Fibroblast of skin of scalp (primary cell): ENCODE results near the gene SCAPER.
"Not testable (repeated sequence)": the region's sequence is repeated elsewhere in the genome, so short reads cannot be mapped to it uniquely, and the experiment has no call there.

ENCODE experiments used
- DNase-seq: peaks from one replicate; pipeline ENCODE4 v3.0.0-alpha.2; 2013

SCAPER gene

DNA sequence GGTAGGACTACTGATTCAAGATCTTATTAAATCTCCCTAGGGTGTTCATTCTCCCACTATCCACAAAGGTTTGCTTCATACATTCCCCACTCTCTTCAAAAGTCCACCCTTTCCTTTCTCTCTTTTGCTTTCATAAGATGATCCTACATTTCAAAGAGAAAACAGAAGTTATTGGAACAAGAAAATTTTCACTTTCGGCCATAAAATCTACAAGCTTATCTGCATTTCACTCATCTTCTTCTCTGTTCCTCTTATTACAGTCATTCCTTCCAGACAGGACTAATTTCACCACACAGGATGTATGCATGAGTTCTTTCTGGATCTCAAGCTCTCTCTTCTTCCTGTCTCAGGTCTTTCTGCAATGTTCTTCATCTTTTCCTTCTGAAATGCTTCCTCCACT lies 329.9 kb downstream of the SCAPER start:
- DNase-seq = no peak

DNA sequence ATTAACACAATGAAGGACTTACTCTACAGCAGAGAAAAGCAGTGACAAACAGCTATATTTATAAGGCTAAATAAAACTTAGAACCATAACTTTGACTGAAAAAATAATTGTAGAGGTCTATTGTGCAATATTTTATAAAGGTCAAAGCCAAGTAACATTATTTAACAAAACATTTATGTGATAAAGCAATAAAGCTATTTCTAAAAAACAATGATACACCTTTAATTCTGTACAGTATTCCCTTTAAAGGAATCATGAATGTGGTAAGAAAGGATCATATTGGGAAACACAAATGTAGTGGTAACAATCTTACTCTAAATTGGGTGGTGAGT lies 332.2 kb downstream of the SCAPER start:
- no peak for DNase-seq

GRCh38 chr15:76566276-76566675 lies 338.9 kb downstream of the SCAPER start:
- no peak for DNase-seq

DNA sequence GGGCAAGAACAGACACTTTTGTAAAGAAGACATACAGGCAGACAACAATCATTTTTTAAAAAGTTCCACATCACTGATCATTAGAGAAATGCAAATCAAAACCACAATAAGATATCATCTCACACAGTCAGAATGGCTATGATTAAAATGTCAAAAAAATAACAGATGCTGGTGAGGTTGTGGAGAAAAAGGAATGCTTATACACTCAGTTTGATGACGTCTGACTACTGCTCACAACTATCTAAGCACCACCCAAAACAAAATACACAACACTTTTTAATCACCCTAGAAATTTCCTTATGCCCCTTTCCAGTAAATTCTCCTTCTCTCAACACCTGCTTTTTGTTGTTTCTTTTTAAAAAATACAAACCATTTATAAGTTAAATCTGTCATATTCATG lies 339.8 kb downstream of the SCAPER start:
- peak; percentile 12 for DNase-seq

DNA sequence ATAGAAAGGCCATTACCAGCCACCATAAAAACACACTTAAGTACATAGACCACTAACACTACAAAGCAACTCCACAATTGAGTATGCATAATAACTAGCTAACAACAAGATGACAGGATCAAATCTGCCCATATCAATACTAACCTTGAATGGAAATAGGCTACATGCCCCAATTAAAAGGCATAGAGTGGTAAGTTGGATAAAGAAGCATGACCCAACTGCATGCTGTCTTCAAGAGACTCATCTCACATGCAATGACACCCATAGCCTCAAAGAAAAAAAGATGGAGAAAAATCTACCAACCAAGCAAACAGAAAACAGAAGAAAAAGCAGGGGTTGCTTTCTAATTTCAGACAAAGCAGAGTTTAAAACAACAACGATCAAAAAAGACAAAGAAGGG lies 349.9 kb downstream of the SCAPER start:
- DNase-seq = no peak

DNA sequence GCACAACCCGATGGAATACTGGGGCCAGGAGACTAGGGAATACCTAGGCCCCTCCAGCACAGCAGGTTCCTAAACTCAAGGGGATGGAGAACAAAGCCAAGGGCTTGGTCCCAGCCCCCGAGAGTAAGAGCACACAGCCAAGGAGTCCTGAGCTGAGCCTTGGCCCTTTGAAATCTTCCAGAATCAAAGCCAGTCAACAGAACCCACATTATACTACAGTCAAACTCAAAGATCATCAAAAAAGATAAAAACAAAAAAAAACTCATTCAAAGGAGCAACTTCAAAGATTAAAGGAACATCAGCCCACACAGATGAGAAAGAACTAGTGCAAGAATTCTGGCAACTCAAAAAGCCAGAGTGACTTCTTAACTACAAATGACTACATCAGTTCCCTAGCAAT lies 351.6 kb downstream of the SCAPER start:
- DNase-seq = no peak

GRCh38 chr15:76553102-76553501 lies 352.0 kb downstream of the SCAPER start:
- DNase-seq = no peak

DNA sequence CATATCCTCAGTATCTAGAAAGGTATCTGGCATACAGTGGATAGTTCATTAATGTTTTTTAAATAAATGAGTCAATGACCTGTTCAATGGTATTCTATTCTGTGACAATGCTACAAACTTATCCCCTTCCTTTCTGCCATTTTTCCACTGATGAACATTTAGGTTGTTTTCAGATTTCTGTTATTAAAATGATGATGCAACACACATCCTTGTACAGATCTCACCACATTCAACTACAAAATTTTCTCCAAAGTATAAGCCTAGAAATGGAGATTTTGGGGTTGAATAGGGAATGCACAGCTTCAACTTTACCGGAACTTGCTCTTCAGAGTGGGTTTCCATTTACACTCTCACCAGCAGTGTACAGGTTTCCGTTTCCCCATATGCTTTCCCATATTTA lies 358.3 kb downstream of the SCAPER start:
- no peak for DNase-seq

- DNase-seq = no peak
These were observed 371.1 kb downstream of the SCAPER start for GRCh38 chr15:76533995-76534394.

DNA sequence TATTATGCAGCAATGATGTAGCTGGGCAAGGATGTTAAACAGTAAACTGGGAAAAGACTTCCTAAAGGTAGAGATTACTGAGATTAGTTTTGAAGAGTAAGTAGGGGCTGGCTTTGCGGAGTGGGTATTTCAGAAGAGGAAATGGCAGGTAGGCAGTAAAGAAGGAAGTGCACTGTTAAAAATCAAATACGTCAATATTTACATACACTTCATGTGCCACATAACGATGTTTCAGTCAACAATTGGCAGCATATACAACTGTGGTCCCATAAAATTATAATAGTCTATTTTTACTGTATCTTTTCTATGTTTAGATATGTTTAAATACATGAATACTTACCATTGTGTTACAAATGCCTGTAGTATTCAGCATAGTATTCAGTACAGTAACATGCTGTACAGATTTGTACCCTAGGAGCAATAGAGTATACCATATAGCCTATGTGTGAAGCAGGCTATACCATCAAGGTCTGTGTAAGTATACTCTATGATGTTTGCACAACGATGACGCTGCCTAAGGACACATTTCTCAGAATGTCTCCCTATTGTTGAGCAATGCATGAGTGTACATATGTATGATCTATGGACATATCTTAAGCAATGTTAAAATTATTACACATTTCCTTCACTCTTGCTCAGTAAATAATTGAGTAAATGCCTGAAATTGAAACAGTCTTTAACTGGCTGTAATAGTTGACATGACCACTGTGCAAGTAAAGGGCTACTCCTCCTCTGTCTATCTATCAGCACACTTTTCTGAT lies 371.9 kb downstream of the SCAPER start:
- no peak for DNase-seq

DNA sequence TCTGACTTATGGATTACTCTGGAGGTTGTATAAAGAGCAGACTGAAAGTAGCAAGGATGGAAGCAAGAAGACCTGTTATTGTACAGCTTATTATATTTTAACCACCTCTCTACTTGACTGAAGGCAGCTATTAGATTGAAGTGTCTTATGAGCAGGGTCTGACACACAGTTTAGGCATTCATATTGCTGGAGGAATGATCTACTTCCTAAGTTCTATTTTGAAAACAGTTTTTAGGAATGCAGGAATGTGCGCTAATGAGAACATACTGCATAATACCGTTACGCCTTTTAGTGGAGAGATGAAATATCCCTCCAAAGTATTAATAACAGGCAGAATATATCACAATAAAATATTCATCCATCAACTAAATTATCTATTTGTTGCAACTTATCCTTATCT lies 375.2 kb downstream of the SCAPER start:
- peak; percentile 51 for DNase-seq

DNA sequence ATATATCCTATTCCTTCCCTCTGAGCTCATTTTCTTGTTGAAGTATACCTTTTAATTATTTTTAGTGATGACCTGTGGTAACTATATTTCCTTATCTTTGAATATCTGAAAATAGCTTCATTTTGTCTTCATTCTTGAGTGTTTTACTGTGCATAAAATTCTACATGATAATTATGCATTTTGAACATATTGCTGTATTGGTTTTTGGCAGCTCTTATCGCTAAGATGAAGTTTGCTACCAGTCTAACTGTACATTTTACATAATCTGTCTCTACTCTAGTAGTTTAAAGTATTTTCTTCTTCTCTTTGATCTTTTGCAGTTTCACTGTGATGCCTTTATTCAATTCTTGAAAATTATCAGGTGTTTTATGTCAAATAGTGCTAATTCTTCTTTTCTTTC lies 379.0 kb downstream of the SCAPER start:
- no peak for DNase-seq

GRCh38 chr15:76517910-76518309 lies 387.2 kb downstream of the SCAPER start:
- peak; percentile 6 for DNase-seq

DNA sequence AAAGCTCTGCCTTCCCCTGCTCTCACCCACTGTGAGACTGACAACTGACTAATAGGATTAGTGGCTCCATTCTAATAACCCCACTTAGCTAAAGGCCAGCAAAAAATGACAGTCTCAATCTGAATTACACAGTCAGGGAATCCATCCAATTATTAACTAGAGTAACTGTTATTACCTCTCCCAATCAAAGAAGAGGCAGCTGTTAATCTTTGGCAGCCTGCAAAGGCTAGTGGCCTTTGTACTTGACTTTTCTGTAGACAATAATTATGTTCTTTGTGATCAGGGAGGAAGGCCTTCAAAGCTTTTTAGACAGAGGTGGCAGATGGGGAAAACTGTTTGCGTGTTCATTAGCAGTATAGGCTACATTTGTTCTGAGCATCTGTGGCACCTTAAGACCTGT lies 390.9 kb downstream of the SCAPER start:
- DNase-seq = no peak

GRCh38 chr15:76512971-76513370 lies 392.2 kb downstream of the SCAPER start:
- peak; percentile 7 for DNase-seq

DNA sequence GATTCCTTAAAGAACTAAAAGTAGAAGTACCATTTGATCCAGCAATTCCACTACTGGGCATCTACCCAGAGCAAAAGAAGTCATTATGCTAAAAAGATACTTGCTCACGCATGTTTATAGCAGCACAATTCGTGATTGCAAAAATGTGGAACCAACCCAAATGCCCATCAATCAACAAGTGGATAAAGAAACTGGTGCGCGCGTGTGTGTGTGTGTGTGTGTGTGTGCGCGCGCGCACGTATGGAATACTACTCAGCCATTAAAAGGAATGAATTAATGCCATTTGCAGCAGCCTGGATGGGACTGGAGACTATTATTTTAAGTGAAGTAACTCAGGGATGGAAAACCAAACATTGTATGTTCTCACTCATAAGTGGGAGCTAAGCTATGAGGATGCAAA lies 394.5 kb downstream of the SCAPER start:
- DNase-seq = not testable (repeated sequence)

- DNase-seq = no peak
These were observed 401.3 kb downstream of the SCAPER start for GRCh38 chr15:76503804-76504203.

DNA sequence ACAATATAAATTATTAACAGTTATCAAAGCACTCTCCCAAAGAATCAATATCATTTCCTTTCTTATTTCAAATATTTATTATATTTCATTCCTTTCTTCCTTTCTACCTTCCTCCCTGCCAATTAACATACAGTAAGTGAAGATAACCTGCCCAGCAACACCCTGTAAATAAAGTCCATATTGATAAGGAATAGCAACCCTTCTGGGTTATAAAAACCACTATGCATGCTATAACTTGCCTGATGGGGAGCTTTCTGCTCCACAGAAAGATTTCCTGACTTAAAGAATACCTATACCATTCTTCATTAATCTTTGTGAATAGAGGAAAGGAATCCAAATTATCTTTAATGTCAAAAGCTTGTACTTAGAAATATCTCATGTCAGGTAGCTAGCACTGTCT lies 402.0 kb downstream of the SCAPER start:
- no peak for DNase-seq

DNA sequence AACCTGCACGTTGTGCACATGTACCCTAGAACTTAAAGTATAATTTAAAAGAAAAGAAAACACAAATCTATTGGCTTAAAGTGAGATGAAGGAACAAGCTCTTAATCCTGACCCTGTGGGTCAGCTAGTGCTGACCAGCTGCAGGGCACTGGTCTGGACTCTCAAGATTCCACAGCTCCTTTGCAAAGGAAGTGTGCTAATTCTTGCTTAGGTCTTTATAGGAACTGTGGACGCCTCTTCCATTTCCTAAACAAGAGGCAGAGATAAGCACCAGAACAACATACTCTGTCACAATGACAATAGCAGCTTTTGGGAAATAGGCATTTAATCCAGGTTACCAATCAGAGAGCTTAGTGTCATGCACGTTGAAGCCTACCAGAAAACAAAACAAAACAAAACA lies 402.5 kb downstream of the SCAPER start:
- no peak for DNase-seq

DNA sequence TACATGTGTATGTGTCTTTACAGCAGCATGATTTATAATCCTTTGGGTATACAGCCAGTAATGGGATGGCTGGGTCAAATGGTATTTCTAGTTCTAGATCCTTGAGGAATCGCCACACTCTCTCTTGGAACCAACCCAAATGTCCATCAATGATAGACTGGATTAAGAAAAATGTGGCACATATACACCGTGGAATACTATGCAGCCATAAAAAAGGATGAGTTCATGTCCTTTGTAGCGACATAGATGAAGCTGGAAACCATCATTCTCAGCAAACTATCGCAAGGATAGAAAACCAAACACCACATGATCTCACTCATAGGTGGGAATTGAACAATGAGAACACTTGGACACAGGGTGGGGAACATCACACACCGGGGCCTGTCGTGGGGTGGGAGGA lies 403.0 kb downstream of the SCAPER start:
- DNase-seq = not testable (repeated sequence)

- no peak for DNase-seq
These were observed 403.4 kb downstream of the SCAPER start for GRCh38 chr15:76501726-76502125.

DNA sequence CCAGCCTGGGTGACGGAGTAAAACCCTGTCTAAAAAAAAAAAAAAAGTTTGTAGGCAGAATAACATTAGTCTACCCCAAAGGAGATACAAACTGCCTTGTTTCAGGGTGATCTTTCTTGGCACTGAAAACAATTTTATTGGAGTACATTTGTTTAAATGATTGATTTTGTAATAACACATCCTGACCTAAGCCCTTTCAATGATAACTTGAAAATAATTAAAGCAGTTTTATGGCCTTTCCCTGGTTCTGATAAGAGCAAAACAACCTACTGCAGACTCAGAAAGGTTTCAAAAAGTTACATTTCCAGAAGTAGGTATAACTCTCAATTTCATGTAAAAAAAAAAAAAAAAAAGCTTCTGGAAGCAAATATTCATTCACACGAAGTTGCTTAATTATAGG lies 404.1 kb downstream of the SCAPER start:
- DNase-seq = no peak

DNA sequence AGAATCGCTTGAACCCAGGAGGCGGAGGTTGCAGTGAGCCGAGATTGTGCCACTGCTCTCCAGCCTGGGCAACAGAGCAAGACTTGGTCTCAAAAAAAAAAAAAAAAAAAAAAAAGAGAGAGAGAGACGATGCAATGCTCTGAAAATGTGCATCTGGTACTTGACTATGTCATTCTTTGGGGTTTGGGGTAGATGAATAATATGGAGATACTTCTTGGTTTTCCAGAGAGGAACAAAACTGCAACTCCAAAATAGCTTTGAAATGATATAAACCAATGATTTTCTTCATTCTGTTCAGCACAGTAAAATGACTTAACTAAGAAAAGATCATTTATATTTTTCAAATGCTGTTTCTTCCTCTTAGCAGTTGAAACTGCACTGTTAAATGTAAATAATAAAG lies 409.7 kb downstream of the SCAPER start:
- DNase-seq = peak; percentile 43

GRCh38 chr15:76492538-76492937 lies 412.6 kb downstream of the SCAPER start:
- DNase-seq = no peak

GRCh38 chr15:76483752-76484151 lies 421.4 kb downstream of the SCAPER start:
- DNase-seq = no peak
